Left renal cortex interstitium (tissue), 4 donors: Measurements from ENCODE around the gene ANTXR1. TPM values are rescaled to one million over a fixed set of nuclear protein-coding genes. Genes with fewer than 3 reads are reported as not detected.

ENCODE experiments used
- DNase-seq, 4 donors: peaks; one replicate each; pipeline ENCODE4 v3.0.0-alpha.2; 2013; ENCODE audit warnings: low read depth in 4 of 4, low spot score in 2 of 4, missing footprints in 1 of 4
- polyA plus RNA-seq, 4 donors: library from polyadenylated mRNA; unstranded; fragments of 120-200 nt; gene quantifications; one replicate each; pipeline ENCODE4 v1.2.1, GENCODE V29; 2013; ENCODE audit not compliant: insufficient read length in 4 of 4

ANTXR1 gene
- polyA plus RNA-seq, 4 donors, result 73.7 to 97.7 (median 81.0) TPM

DNA sequence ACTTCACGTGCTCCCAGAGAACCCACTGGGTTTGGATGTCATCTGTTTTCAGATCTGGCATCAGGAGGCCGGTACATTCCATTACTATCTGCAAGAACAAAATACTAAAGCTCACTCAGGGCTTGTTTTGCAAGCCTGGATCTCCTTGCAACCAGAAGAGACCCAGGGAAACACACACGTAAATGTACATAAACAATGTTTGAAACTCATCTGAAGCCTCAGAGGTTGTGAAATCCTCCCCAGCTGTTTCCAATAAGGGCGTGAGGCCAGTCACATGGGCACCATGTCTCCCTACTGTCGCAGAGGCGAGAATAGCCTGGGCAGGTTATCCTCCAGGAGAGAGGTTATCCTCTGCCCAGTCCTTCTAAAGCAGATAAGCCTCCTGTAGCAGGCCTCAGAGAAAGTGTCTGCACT, 187.1 kb downstream of the ANTXR1 start:
- DNase-seq, result no peak

DNA sequence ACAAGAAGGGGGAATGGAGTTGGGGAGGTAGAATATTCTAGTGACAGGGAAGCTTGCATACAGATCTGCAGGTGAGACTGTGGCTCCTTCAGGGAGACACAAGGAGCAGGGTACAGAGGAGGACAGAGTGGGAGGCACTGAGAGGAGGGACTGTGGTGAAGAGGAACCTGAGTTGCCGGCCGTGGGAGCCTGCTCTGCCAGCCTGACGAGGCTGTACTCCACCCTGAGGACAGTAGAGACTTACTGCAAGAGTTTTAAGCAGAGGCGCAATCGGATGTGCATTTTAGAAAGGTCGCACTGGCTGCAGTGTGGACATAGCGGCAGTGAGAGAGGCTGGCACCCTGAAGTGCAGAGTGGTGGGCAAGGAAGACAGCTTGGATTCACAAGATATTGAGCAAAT, 188.3 kb downstream of the ANTXR1 start:
- DNase-seq, result no peak

DNA sequence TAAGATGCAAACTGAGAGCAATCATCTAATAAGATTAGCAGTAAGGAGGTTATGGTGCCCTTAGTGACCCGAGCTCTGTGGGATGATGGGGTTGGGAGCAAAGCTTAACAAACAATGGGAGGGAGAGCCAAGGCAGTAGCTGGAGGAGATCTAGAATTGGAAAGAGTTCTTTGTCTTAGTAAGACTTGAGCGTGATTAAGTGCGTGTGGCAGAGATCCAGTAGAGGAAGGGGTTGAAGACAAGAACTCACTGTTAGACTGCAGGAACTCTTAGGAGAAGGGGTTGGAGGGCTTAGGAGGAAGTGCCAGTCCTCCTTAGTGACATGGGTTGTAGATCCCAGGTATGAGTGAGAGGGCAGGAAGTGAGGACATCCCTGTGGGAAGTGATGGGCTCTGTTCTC, 189.3 kb downstream of the ANTXR1 start:
- no peak for DNase-seq

DNA sequence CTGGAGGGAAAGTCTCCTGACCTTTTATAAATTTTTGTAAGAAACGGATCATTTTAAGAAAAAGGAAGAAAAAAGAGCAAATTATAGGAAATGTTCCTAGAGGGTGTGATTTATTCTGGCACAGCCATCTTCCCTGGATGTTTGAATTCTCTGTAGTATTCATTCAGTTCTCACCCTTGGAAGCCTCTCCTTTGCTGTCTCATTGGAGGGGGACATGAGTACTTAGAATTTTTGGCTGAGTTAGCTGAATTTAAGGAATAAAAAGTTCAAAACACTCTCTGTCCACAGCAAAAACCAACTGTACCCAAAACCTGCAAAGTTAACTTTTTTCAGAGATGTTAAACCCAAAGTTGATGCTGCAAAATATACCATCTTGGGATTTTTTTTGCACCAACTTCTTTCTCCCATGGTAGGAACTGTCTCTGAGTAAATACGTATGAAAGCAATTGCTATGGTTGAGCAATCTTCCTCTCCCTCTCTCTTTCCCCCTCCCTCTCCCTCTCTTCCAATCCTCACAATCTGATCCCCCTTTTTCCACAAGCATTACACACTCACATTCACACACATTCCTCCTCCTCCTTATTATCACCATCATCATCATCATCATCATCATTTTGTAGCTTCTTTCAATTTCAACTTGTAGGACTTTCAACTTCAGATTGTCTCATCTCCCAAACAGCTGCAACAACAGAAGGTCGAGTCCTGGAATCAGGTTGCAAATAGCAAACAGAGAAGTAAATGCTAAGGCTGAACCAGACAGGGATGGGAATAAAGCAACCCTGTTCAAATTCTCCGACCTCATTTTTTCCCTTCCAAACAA, 190.4 kb downstream of the ANTXR1 start:
- DNase-seq, result no peak

DNA sequence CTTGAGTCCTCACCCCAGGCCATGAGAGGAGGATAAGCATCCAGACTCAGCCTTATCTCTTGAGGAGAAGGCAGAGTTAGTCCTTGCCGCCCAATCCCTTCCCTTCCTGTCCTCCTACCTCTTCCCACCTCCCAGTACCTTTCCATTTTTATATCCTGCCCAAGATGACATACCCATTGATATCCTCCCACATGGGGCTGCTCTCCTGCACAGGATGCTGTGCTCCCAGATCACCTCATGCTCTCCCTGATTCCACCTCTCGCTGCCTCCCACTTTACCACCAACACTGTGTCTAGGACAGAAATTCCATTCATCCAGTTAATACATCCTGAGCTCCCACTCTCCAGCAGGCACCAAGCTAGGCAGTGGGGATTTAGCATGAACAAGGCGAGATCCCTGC, 191.7 kb downstream of the ANTXR1 start:
- DNase-seq, result no peak

DNA sequence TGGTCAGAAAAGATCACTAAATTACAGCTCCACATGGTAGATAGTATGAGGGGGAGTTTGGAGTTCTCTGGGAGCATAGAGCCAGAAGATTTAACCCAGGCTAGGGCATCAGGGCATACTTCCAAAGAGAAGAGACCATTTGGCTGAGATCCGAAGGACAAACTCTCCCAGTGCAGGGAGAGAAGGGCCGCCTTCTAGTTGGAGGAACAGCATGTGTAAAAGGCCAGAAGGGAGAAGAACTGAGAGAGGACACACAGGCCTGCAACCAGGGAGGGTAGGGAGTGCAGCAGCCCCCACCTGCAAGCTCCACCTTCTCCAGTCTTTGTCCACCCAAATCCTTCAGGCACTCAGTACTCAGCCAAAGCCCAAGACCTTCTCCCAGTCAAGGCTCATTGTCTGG, 192.1 kb downstream of the ANTXR1 start:
- DNase-seq, result no peak

DNA sequence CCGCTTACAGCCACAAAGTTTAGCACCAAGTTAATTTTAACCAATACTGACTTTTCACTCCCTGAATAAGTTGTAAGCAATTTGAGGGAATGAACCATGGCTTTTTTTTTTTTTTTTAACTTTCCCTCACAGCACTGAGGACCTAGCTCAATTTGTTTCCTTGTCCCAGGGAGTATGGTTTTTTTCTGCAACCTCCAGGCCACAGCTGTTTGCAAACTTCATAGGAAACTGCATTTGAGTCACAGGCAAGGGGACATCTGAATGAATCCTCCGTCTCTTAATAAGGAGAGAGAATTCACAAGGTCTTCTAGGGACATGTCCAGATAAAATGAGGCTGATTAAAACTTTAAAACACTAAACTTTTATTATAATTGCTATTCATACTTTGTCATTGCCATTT, 192.5 kb downstream of the ANTXR1 start:
- DNase-seq, result no peak

DNA sequence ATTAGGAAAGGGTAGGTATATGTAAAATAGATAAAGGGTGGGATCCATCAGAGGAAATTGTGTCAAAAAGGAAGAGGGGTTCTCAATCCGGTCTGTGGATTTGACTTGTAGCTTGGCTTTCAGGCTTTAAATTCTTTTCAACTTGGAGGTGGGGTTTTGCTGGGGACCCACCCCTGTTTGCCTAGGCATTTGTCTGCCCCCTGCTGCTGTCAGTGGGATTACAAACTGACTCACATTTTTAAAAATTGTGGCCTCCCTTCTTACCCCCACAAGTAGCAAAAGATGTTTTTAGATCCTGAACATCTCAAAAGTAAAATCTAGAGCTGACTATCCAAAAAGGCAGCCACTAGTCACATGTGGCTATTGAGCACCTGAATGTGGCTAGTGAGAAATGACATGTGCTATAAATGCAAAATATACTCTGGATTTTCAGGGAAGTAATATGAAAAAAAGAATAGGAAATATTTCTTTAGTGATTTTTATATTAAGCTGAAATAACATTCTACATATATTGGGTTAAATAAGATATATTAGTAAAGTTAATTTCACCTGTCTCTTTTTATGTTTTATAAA, 195.1 kb downstream of the ANTXR1 start:
- DNase-seq, result no peak

DNA sequence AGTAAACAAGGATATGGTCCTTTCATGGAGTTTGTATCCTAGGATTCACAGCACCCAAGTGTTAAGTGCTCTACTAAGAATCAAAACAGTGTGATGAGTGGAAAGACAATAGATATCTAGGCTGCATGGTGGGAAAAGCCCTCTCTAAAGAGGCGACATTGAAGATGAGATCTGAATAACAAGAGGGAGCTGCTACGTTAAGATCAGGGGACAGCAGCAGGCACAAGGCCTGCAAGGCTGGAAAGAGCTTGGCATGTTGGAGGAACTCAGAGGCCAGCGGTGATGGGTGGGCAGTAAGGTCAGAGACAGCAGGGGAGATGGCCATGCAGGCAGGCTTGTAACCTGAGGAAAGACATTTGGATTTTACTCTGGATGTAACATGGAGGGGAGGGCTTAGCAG, 196.5 kb downstream of the ANTXR1 start:
- no peak for DNase-seq

DNA sequence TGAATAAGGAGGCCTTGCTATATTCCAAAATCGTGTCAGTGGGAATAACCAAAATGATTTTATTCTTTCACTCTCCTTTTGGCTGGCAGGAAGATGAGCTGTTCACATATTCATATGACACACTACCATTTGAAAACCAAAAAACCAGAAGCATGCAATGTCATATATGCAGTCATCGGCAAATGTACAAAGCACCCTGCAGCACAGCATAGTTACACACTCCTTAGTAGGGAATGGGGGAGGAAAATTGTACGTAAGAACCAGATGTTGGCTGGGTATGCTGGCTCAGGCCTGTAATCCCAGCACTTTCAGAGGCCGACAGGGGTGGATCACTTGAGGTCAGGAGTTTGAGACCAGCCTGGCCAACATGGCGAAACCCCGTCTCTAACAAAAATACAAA, 197.4 kb downstream of the ANTXR1 start:
- DNase-seq, result no peak

DNA sequence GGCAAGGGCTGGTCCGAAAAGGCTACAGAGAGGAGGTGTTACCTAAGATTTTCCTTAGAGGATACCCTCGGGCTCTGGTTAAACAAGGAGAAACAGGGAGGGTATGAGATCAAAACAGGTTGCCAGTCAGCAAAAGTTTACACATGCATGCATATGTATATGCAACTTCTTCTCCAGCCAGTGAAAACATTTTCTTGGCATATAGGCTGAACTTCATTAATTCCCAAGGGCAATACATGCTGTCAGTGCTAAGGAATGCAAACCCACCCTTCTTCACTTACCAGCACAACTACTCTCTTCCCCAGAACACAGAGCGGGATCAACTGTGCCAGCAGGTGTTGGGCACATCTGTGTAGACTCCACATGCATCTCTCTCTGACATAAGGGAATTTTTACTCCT, 198.1 kb downstream of the ANTXR1 start:
- DNase-seq, result no peak

DNA sequence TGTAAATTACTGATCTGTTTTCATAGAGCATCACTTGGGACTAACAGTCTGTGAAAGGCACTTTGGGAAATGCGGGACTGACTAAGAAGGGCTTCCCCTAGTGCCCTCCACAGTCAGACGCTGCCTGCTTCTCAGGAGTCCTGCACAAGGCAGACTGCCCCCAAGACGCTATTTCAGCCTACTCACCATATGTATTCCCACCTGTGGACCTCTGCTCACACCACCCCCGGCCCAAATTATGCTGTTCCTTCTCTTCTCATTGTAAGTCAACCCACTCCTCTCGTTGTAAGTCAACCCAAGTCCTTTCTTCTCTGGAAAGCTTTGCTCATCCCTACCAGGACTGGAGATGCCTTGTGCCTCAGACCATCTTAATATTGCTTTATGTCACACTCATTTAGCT, 198.7 kb downstream of the ANTXR1 start:
- no peak for DNase-seq

DNA sequence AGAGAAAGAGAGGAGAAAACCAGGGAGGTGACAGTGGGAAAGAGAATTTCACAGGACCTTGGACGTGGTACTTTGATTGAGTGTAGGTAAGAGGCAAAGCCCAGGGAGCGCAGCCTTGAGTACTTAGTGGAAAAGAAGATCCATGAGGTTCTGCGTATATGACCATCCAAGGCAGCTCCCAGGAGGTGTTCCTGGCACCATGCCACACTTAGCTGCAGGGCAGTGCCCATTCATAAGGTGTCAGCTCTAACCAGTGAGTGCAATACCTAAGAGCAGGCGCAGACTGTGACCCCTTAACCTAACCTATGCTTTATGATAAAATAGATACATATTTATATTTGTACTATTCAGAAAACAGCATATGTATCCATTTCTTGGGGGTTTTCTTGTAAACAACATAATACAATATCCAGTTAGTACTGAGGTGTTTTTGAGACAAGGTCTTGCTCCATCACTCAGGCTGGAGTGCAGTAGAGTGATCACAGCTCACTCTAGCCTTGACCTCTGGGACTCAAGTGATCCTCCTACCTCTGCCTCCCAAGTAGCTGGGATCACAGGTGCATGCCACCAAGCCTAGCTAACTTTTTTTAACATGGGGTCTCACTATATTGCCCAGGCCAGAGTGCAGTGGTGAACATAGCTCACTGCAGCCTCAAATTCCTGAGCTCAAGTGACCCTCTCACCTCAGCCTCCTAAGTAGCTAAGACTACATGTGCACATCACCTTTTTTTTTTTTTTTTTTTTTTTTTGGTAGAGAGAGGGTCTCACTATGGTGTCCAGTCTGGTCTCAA, 199.5 kb downstream of the ANTXR1 start:
- no peak for DNase-seq

DNA sequence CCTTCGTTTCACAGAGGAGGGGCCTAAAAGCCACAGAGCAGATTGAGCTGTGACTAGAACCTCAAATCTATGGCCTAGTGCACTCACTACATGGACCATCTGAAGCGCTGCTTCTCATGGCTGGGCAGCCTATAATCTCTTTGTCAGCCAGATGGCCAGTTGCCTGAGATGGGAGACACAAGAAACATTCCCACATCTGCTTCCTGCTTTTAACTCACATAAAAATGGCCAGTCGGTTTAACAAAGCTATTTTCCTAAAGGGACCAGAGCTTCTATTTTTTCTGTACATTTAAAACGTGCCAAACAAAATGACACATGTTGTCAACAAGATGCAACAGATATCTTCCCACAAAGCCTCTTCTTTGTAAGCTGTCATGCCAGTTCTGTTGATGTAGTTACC, 200.2 kb downstream of the ANTXR1 start:
- no peak for DNase-seq

DNA sequence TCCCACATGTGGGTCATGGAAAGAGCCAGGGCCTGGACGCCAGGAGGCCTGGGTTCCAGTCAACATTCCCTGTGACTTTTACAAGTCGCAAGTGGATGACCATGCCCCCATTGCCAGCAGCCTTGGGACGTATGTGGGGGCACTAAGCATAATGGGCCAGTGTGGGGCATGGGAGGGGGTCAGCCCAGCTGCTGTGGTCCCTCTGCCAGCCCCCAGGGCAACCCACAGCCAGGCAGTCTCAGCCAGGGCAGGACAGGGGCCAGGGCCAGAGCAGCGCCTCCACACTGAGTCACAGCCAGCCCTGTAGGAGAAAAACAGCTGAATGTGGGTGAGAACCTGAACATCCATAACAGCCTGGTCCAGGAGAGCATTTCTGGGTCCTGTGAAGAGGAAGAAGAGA, 200.8 kb downstream of the ANTXR1 start:
- DNase-seq, result no peak

DNA sequence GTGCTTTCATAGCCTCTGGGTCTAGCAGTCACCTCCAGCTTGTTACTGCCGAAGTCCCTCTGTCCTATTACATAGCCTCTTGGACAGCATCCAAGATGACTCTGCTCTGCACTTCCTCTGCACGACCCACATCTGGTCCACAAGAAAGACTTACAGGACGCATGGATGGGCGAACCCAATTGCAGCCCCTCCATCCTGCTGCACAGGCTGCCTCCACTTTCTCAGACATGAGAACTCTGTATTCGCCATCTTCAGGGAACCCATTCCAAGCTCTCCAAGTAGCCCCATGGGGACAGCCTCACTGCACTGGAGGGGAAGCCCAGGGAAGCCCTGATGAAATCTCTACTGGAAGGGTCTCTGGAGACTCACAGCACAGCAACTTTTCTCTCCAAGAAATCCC, 201.9 kb downstream of the ANTXR1 start:
- no peak for DNase-seq

DNA sequence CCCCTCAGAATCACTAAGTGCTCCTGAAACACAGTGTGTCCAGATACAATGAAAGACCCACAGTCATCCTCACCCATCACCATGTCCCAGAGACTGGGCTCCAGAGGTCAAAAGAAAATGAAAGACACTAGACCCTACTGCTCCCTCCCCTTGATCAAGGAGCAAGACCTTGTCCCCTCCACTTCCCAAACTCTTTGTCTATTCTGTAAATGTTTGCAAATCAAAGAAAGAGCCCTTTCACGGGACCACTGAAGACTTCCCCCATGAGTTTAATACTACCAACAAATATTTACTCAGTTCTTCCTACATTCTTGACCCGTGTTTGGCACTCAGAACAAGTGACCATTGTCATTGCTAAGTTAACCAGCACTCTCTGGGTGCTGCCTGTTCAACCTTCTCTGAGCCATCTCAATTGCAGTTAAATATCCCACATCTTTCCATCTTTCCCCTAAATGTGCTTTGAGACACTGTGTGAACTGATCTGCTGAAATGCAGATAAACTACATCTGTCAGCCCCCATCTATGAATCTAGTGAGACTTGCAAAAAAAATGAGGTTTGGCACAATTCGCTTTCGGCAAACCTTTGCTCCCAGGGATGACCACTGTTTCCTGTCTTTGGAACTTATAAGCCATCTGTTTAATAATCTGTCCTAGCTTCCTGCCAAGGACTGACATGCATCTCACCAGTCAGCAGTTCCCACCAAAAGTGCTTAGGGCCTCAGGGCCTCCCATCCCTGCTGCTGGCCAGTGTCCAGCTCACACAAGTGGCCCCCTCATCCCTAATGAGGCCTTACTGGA, 203.8 kb downstream of the ANTXR1 start:
- DNase-seq, result peak in 2 of 4 donors; percentile 38 to 49

DNA sequence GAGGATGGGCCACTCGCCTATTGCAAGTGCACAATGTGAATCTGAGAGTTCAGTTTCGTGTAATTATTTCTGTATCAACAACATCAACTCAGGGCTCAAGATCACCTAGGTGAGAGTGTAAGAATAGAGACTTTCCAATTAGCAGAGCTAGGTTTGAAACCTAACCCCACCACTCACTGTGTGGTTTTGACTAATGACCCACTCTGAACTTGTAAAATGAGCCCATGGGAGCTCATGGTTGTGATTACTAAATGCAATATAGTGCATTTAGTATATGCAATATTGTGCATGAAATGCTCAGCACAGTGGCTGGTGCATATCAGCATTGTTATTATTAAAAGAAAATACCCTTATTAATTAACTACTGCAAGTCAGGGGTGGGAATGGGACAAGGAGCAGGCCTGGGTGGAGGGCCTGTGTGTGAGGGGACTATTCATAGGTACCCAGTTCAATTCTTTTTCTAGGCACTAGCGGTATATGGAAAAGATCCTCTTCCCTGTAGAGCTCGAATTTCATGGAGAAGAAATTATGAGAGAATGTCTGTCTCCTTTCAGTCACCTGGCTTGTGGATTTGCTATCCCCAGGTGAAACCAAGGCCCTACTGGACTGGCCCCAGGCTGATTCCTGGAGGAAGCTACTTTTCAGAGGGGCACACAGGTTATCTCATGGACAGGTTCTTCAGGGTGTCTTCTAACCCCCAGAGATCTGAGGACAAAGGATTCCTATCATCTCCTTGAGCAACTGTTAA, 204.5 kb downstream of the ANTXR1 start:
- no peak for DNase-seq

DNA sequence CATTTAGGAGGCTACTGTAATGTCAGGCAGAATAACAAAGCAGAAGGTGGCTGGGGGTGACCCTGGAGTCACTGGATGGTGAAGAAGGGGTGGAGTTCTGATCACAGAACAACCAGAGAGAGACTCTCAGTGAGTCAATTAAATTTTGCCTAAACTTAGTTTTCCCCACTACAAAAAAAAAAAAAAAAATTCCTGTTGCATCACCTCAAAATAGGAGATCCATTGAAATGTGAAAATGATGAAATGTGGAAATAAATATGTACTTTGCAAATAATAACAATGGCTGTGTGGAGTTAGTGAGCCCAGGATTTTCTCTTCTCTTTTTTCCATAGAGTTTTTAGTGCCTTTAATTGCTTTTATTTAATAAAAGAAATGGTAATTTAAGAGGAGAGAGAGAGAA, 208.5 kb downstream of the ANTXR1 start:
- DNase-seq, result no peak
